Spinal cord (tissue), 10 donors: ENCODE measurements around the gene THADA. TPM values are rescaled to one million over a fixed set of nuclear protein-coding genes. Genes with fewer than 3 reads are reported as not detected.

Experiments used
- DNase-seq, 6 donors: peaks; one replicate each; pipeline versions ENCODE4 v3.0.0 to v3.0.0-alpha.2; 2013 to 2015; ENCODE audit warnings: low spot score in 6 of 6, low read depth in 4 of 6
- H3K27ac ChIP-seq: one replicate; pipeline ENCODE4 v1.5.1; 2013; ENCODE audit warnings: low read depth, low read length, control low read depth
- H3K27me3 ChIP-seq: one replicate; pipeline ENCODE4 v1.6.1; 2013; ENCODE audit warnings: low read length; ENCODE audit not compliant: control insufficient read depth, insufficient read depth
- H3K36me3 ChIP-seq: one replicate; pipeline ENCODE4 v1.6.1; 2013; ENCODE audit warnings: low read length; ENCODE audit not compliant: control insufficient read depth, insufficient read depth
- H3K4me1 ChIP-seq: one replicate; pipeline ENCODE4 v1.6.1; 2013; ENCODE audit warnings: low read length; ENCODE audit not compliant: control insufficient read depth, insufficient read depth
- H3K4me3 ChIP-seq: one replicate; pipeline ENCODE4 v1.5.1; 2013; ENCODE audit warnings: low read depth, low read length, control low read depth
- H3K9me3 ChIP-seq: one replicate; pipeline ENCODE4 v1.6.1; 2013; ENCODE audit warnings: low read length; ENCODE audit not compliant: control insufficient read depth, insufficient read depth
- WGBS: methylation state at CpG from one replicate; pipeline ENCODE4 v1.1.5; 2013; ENCODE audit warnings: missing lambda C conversion rate; ENCODE audit not compliant: insufficient coverage; 5-methylcytosine and 5-hydroxymethylcytosine counted together
- polyA plus RNA-seq, 2 donors: library from polyadenylated mRNA; unstranded; fragments of 120-200 nt; gene quantifications; one replicate each; pipeline ENCODE4 v1.2.1, GENCODE V29; 2013; ENCODE audit not compliant: insufficient read length in 2 of 2
- total RNA-seq, 2 donors: library from RNA; depleted of rRNA in 1 of 2; stranded (reverse); fragments of 120-200 nt in 1 of 2; fragments of >200 nt in 1 of 2; gene quantifications; one replicate each; pipeline versions ENCODE4 v1.2.3 to v1.2.4, GENCODE V29; 2013 to 2014
- donor health status: healthy.

THADA gene
- total and polyA plus RNA-seq, 4 donors: 16.5 to 44.8 (median 21.5) TPM

GRCh38 chr2:43429369-43429768 is 166.5 kb downstream of the THADA start:
- H3K27ac ChIP-seq: no peak overlapping the region
- DNase-seq: no peak
- H3K27me3 ChIP-seq: no peaks in the 10 kb centered on the region
- no CpG with 5 or more reads among the region's 3 CpGs for WGBS
- no peaks in the 10 kb centered on the region for H3K4me1 ChIP-seq
- no peak overlapping the region for H3K4me3 ChIP-seq
- no peaks in the 10 kb centered on the region for H3K36me3 ChIP-seq
- H3K9me3 ChIP-seq: no peaks in the 10 kb centered on the region

- Histone ChIP-seq H3K27me3 (no peaks in the 10 kb centered on the region), H3K9me3 (no peaks in the 10 kb centered on the region), H3K27ac (peak overlapping the region; percentile 69), H3K4me1 (no peaks in the 10 kb centered on the region), H3K36me3 (no peaks in the 10 kb centered on the region), H3K4me3 (no peak overlapping the region)
- DNase-seq: no peak
- 95% methylated on average over 6 of the region's 8 CpGs for WGBS
Measured at GRCh38 chr2:43427032-43427424, 168.8 kb downstream of the THADA start.

GRCh38 chr2:43426305-43427031 is 169.4 kb downstream of the THADA start:
- Histone ChIP-seq H3K9me3 (no peaks in the 10 kb centered on the region), H3K36me3 (no peaks in the 10 kb centered on the region), H3K27me3 (no peaks in the 10 kb centered on the region), H3K4me1 (no peaks in the 10 kb centered on the region), H3K27ac (peak overlapping the region; percentile 69), H3K4me3 (no peak overlapping the region)
- 73% methylated on average over 2 of the region's 3 CpGs for WGBS
- DNase-seq: peak in 2 of 6 donors; percentile 48 to 87

GRCh38 chr2:43425659-43426058 is 170.2 kb downstream of the THADA start:
- no peak overlapping the region for H3K4me3 ChIP-seq
- WGBS: no CpG with 5 or more reads among the region's 1 CpG
- DNase-seq: no peak
- no peaks in the 10 kb centered on the region for H3K4me1 ChIP-seq
- no peaks in the 10 kb centered on the region for H3K27me3 ChIP-seq
- H3K27ac ChIP-seq: no peak overlapping the region
- no peaks in the 10 kb centered on the region for H3K9me3 ChIP-seq
- H3K36me3 ChIP-seq: no peaks in the 10 kb centered on the region

GRCh38 chr2:43424262-43425207 is 171.3 kb downstream of the THADA start:
- Histone ChIP-seq H3K9me3 (no peaks in the 10 kb centered on the region), H3K27ac (no peak overlapping the region)
- 77% methylated on average over 4 of the region's 6 CpGs for WGBS

GRCh38 chr2:43423941-43424261 is 171.9 kb downstream of the THADA start:
- H3K36me3 ChIP-seq: no peaks in the 10 kb centered on the region
- no peaks in the 10 kb centered on the region for H3K27me3 ChIP-seq
- no peaks in the 10 kb centered on the region for H3K4me1 ChIP-seq
- no peak overlapping the region for H3K27ac ChIP-seq
- no peak for DNase-seq
- no peaks in the 10 kb centered on the region for H3K9me3 ChIP-seq
- H3K4me3 ChIP-seq: no peak overlapping the region

More at GRCh38 chr2:43424262-43425207, 171.3 kb downstream of the THADA start:
- no peak overlapping the region for H3K4me3 ChIP-seq
- DNase-seq: no peak
- H3K36me3 ChIP-seq: no peaks in the 10 kb centered on the region
- H3K4me1 ChIP-seq: no peaks in the 10 kb centered on the region
- H3K27me3 ChIP-seq: no peaks in the 10 kb centered on the region

- no peaks in the 10 kb centered on the region for H3K4me1 ChIP-seq
- H3K36me3 ChIP-seq: no peaks in the 10 kb centered on the region
- DNase-seq: no peak
- no peaks in the 10 kb centered on the region for H3K9me3 ChIP-seq
- WGBS: no CpG with 5 or more reads among the region's 1 CpG
- H3K4me3 ChIP-seq: no peak overlapping the region
- no peak overlapping the region for H3K27ac ChIP-seq
- no peaks in the 10 kb centered on the region for H3K27me3 ChIP-seq
Measured at GRCh38 chr2:43421194-43421593, 174.6 kb downstream of the THADA start.

GRCh38 chr2:43420389-43420801 is 175.4 kb downstream of the THADA start:
- Histone ChIP-seq H3K36me3 (no peaks in the 10 kb centered on the region), H3K27ac (no peak overlapping the region), H3K4me3 (no peak overlapping the region), H3K27me3 (no peaks in the 10 kb centered on the region), H3K4me1 (peaks cover 3% of the 10 kb centered on the region), H3K9me3 (no peaks in the 10 kb centered on the region)
- DNase-seq: no peak

GRCh38 chr2:43419876-43420275 is 176.0 kb downstream of the THADA start:
- no peak overlapping the region for H3K4me3 ChIP-seq
- H3K9me3 ChIP-seq: no peaks in the 10 kb centered on the region
- 75% methylated on average over 1 of the region's 2 CpGs for WGBS
- no peaks in the 10 kb centered on the region for H3K27me3 ChIP-seq
- no peaks in the 10 kb centered on the region for H3K36me3 ChIP-seq
- no peak overlapping the region for H3K27ac ChIP-seq
- DNase-seq: no peak
- H3K4me1 ChIP-seq: peaks cover 5% of the 10 kb centered on the region

- WGBS: 67% methylated on average over 1 of the region's 3 CpGs
- Histone ChIP-seq H3K27me3 (no peaks in the 10 kb centered on the region), H3K36me3 (no peaks in the 10 kb centered on the region), H3K9me3 (no peaks in the 10 kb centered on the region), H3K4me3 (no peak overlapping the region), H3K4me1 (peaks cover 5% of the 10 kb centered on the region), H3K27ac (no peak overlapping the region)
- no peak for DNase-seq
Measured at GRCh38 chr2:43419243-43419642, 176.6 kb downstream of the THADA start.
